Measurements from ENCODE around the gene RAB11A. TPM values are rescaled to one million over a fixed set of nuclear protein-coding genes. Genes with fewer than 3 reads are reported as not detected.

The RAB11A gene
- total and polyA plus RNA-seq, 9 of the 15 experiments (the other 6 are each of a cell fraction or from before 2014, with no cell fraction given): 129 to 369 (median 245) TPM

GRCh38 chr15:65869126-65869953 lies at the start of gene RAB11A (continued):
- TF ChIP-seq UBTF (IDR thresholded peaks at IDR 0.05; ENCODE audit: borderline replicate concordance in 1 of 2, low read depth in 2 of 2, low read length in 2 of 2): no peak
- TF ChIP-seq CHD1 (IDR thresholded peaks at IDR 0.05; ENCODE audit: low read length): no peak
- TF ChIP-seq TCFL5 (CRISPR knock-in tag; conservative IDR thresholded peaks at IDR 0.05): no peak
- peak; percentile 84; the same call in 1 of the 2 replicates for TF ChIP-seq NFIC (IDR thresholded peaks at IDR 0.05)
- TF ChIP-seq PRMT5 (CRISPR knock-in tag; IDR thresholded peaks at IDR 0.05): no peak
- TF ChIP-seq NFYB (IDR thresholded peaks at IDR 0.05; ENCODE audit: extremely low read depth, insufficient read length): no peak
- TF ChIP-seq ZNF408 (CRISPR knock-in tag; IDR thresholded peaks at IDR 0.05; ENCODE audit: low read depth): no peak
- TF ChIP-seq SMAD2 (IDR thresholded peaks at IDR 0.05; ENCODE audit: low read depth, low read length): no peak
- no peak for TF ChIP-seq RUNX1 (IDR thresholded peaks at IDR 0.05; ENCODE audit: low read depth)
- no peak for TF ChIP-seq RHOXF2B (CRISPR knock-in tag; conservative IDR thresholded peaks at IDR 0.05)
- 0 out of 2 replicates have a peak, but pooled peaks have one; percentile 24 for TF ChIP-seq XRCC5 (IDR thresholded peaks at IDR 0.05; ENCODE audit: low read depth, low read length)
- peak; percentile 37; the same call in 1 of the 2 replicates for TF ChIP-seq SMC3 (conservative IDR thresholded peaks at IDR 0.05; ENCODE audit: insufficient read depth, low read depth, low read length)
- TF ChIP-seq, protein P1, sequence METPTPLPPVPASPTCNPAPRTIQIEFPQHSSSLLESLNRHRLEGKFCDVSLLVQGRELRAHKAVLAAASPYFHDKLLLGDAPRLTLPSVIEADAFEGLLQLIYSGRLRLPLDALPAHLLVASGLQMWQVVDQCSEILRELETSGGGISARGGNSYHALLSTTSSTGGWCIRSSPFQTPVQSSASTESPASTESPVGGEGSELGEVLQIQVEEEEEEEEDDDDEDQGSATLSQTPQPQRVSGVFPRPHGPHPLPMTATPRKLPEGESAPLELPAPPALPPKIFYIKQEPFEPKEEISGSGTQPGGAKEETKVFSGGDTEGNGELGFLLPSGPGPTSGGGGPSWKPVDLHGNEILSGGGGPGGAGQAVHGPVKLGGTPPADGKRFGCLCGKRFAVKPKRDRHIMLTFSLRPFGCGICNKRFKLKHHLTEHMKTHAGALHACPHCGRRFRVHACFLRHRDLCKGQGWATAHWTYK (CRISPR knock-in tag; IDR thresholded peaks at IDR 0.05): peak; percentile 39; the same call in 1 of the 2 replicates
- TF ChIP-seq TOE1 (IDR thresholded peaks at IDR 0.05; ENCODE audit: borderline replicate concordance): peak; percentile 69
- TF ChIP-seq TOE1 (CRISPR knock-in tag; IDR thresholded peaks at IDR 0.05; ENCODE audit: borderline replicate concordance, low read depth): peak; percentile 75; the same call in 1 of the 2 replicates
- 0 out of 2 replicates have a peak, but pooled peaks have one; percentile 30 for TF ChIP-seq ZNF24 (IDR thresholded peaks at IDR 0.05)
- TF ChIP-seq BCL6 (CRISPR knock-in tag; IDR thresholded peaks at IDR 0.05): no peak
- TF ChIP-seq HEY1 (CRISPR knock-in tag; IDR thresholded peaks at IDR 0.05; ENCODE audit: borderline replicate concordance): no peak
- no peak for TF ChIP-seq ZNF778 (CRISPR knock-in tag; IDR thresholded peaks at IDR 0.05)
- no peak for TF ChIP-seq U2AF2 (optimal IDR thresholded peaks at IDR 0.05; ENCODE audit: low read depth, low read length)
- TF ChIP-seq ZNF282 (CRISPR knock-in tag; IDR thresholded peaks at IDR 0.05): no peak
- TF ChIP-seq ARID1B (IDR thresholded peaks at IDR 0.05): peak; percentile 50
- TF ChIP-seq KDM5B (IDR thresholded peaks at IDR 0.05; ENCODE audit: insufficient replicate concordance, low read depth, low read length): peak; percentile 92
- TF ChIP-seq HDAC6 (IDR thresholded peaks at IDR 0.05; ENCODE audit: low read depth, low read length): no peak; the same call in 1 of the 2 replicates
- peak; percentile 97 for TF ChIP-seq GABPB1 (CRISPR knock-in tag; IDR thresholded peaks at IDR 0.05)
- TF ChIP-seq ELF1 (tag; IDR thresholded peaks at IDR 0.05): peak; percentile 76; the same call in 1 of the 2 replicates
- TF ChIP-seq NCOA1 (IDR thresholded peaks at IDR 0.05; ENCODE audit: low read depth): no peak; the same call in 1 of the 2 replicates

All from K562 (cell line).